H7 (cell line): ENCODE data around the gene FXYD4. TPM values are rescaled to one million over a fixed set of nuclear protein-coding genes. Genes with fewer than 3 reads are reported as not detected.

Experiments
- DNase-seq: peaks from one replicate; pipeline ENCODE4 v3.0.0; 2012
- H3K27me3 ChIP-seq: 2 replicates; pipeline ENCODE4 v1.6.0; 2011; ENCODE audit warnings: mild to moderate bottlenecking, low read length; ENCODE audit not compliant: control insufficient read depth, insufficient read depth
- H3K36me3 ChIP-seq: replicated peaks from 2 replicates; pipeline ENCODE4 v1.5.1; 2011; ENCODE audit warnings: low read length; ENCODE audit not compliant: control insufficient read depth, insufficient read depth
- H3K4me3 ChIP-seq: 2 replicates; pipeline ENCODE4 v1.5.1; 2011; ENCODE audit warnings: low read depth, mild to moderate bottlenecking, control low read depth, low read length, moderate library complexity; ENCODE audit not compliant: insufficient read depth
- total RNA-seq: library from RNA; depleted of rRNA; stranded (reverse); fragments of >200 nt; shearing (Covaris generic); gene quantifications from 2 replicates; pipeline ENCODE4 v1.2.3, GENCODE V29; 2014

The FXYD4 gene
- total RNA-seq, 1 experiment from 2014 or later, result not detected

- Histone ChIP-seq H3K36me3 (no peaks in the 10 kb centered on the region), H3K4me3 (no peak overlapping the region), H3K27me3 (no peaks in the 10 kb centered on the region; the same call in 1 of the 2 replicates)
- peak; percentile 78 for DNase-seq
Observed at GRCh38 chr10:43338117-43338516, 33.3 kb upstream of the FXYD4 start.

GRCh38 chr10:43339136-43339535, 32.3 kb upstream of the FXYD4 start:
- Histone ChIP-seq H3K36me3 (no peaks in the 10 kb centered on the region), H3K4me3 (no peak overlapping the region), H3K27me3 (no peaks in the 10 kb centered on the region; the same call in 1 of the 2 replicates)
- no peak for DNase-seq

GRCh38 chr10:43340101-43340500, 31.3 kb upstream of the FXYD4 start:
- Histone ChIP-seq H3K36me3 (no peaks in the 10 kb centered on the region), H3K27me3 (no peaks in the 10 kb centered on the region; the same call in 1 of the 2 replicates), H3K4me3 (no peak overlapping the region)
- DNase-seq, result no peak

GRCh38 chr10:43340619-43341018, 30.8 kb upstream of the FXYD4 start:
- Histone ChIP-seq H3K4me3 (no peak overlapping the region), H3K27me3 (no peaks in the 10 kb centered on the region; the same call in 1 of the 2 replicates), H3K36me3 (no peaks in the 10 kb centered on the region)
- DNase-seq, result no peak

- H3K36me3 ChIP-seq, result no peaks in the 10 kb centered on the region
- DNase-seq, result no peak
- no peaks in the 10 kb centered on the region; the same call in 1 of the 2 replicates for H3K27me3 ChIP-seq
- no peak overlapping the region for H3K4me3 ChIP-seq
Observed at GRCh38 chr10:43341450-43341849, 30.0 kb upstream of the FXYD4 start.

GRCh38 chr10:43342279-43343125, 28.9 kb upstream of the FXYD4 start:
- DNase-seq, result no peak
- no peaks in the 10 kb centered on the region for H3K36me3 ChIP-seq
- H3K27me3 ChIP-seq, result no peaks in the 10 kb centered on the region; the same call in 1 of the 2 replicates
- no peak overlapping the region for H3K4me3 ChIP-seq

- no peaks in the 10 kb centered on the region for H3K36me3 ChIP-seq
- no peak for DNase-seq
- no peaks in the 10 kb centered on the region; the same call in 1 of the 2 replicates for H3K27me3 ChIP-seq
- no peak overlapping the region for H3K4me3 ChIP-seq
Observed at GRCh38 chr10:43343126-43343525, 28.3 kb upstream of the FXYD4 start.

- Histone ChIP-seq H3K4me3 (no peak overlapping the region), H3K36me3 (no peaks in the 10 kb centered on the region), H3K27me3 (no peaks in the 10 kb centered on the region; the same call in 1 of the 2 replicates)
- no peak for DNase-seq
Observed at GRCh38 chr10:43344051-43344450, 27.4 kb upstream of the FXYD4 start.

GRCh38 chr10:43347997-43348396, 23.4 kb upstream of the FXYD4 start:
- peak; percentile 26 for DNase-seq
- Histone ChIP-seq H3K4me3 (no peak overlapping the region), H3K27me3 (no peaks in the 10 kb centered on the region), H3K36me3 (no peaks in the 10 kb centered on the region)

GRCh38 chr10:43348511-43349312, 22.7 kb upstream of the FXYD4 start:
- no peak overlapping the region for H3K4me3 ChIP-seq
- H3K36me3 ChIP-seq, result no peaks in the 10 kb centered on the region
- DNase-seq, result peak; percentile 96

GRCh38 chr10:43350156-43350555, 21.3 kb upstream of the FXYD4 start:
- H3K36me3 ChIP-seq, result no peaks in the 10 kb centered on the region
- H3K4me3 ChIP-seq, result no peak overlapping the region
- H3K27me3 ChIP-seq, result no peaks in the 10 kb centered on the region

More at GRCh38 chr10:43348511-43349312, 22.7 kb upstream of the FXYD4 start:
- H3K27me3 ChIP-seq, result no peaks in the 10 kb centered on the region

GRCh38 chr10:43350686-43351085, 20.8 kb upstream of the FXYD4 start:
- peak; percentile 41 for DNase-seq
- Histone ChIP-seq H3K4me3 (no peak overlapping the region), H3K27me3 (no peaks in the 10 kb centered on the region), H3K36me3 (no peaks in the 10 kb centered on the region)

More at GRCh38 chr10:43350156-43350555, 21.3 kb upstream of the FXYD4 start:
- peak; percentile 10 for DNase-seq

GRCh38 chr10:43351301-43351700, 20.1 kb upstream of the FXYD4 start:
- no peaks in the 10 kb centered on the region for H3K27me3 ChIP-seq
- DNase-seq, result no peak
- H3K36me3 ChIP-seq, result no peaks in the 10 kb centered on the region
- H3K4me3 ChIP-seq, result no peak overlapping the region

- Histone ChIP-seq H3K27me3 (no peaks in the 10 kb centered on the region), H3K36me3 (no peaks in the 10 kb centered on the region), H3K4me3 (no peak overlapping the region)
- peak; percentile 45 for DNase-seq
Observed at GRCh38 chr10:43352951-43353350, 18.5 kb upstream of the FXYD4 start.
